Astrocyte of the spinal cord (primary cell): ENCODE data around the gene ZNF138.
"Not testable (repeated sequence)": the region's sequence is repeated elsewhere in the genome, so short reads cannot be mapped to it uniquely, and the experiment has no call there.

ENCODE experiments used
- DNase-seq: peaks from one replicate; pipeline ENCODE4 v3.0.0; 2011; ENCODE audit warnings: low read depth, low spot score
- H3K4me3 ChIP-seq: 2 replicates; pipeline ENCODE4 v1.5.1; 2011; ENCODE audit warnings: low read depth, mild to moderate bottlenecking, low read length, moderate library complexity
- CTCF ChIP-seq: IDR thresholded peaks from 2 replicates; pipeline ENCODE4 v1.5.1; 2012; ENCODE audit warnings: low read depth, mild to moderate bottlenecking, low read length, inconsistent platforms
- in situ Hi-C: cut with HindIII; loops from 2 replicates; pipeline ENCODE4 v1.10.0; 2017; ENCODE audit warnings: low sequenced_read_pairs

ZNF138 gene

GRCh38 chr7:64834989-64835388 is 40.8 kb downstream of the ZNF138 start:
- DNase-seq, result no peak
- no peak overlapping the region for H3K4me3 ChIP-seq
- in situ Hi-C loops, result no loop called here
- no peak for TF ChIP-seq CTCF

GRCh38 chr7:64835856-64836255 is 41.6 kb downstream of the ZNF138 start:
- DNase-seq, H3K4me3 ChIP-seq, in situ Hi-C loops: not testable (repeated sequence)

DNA sequence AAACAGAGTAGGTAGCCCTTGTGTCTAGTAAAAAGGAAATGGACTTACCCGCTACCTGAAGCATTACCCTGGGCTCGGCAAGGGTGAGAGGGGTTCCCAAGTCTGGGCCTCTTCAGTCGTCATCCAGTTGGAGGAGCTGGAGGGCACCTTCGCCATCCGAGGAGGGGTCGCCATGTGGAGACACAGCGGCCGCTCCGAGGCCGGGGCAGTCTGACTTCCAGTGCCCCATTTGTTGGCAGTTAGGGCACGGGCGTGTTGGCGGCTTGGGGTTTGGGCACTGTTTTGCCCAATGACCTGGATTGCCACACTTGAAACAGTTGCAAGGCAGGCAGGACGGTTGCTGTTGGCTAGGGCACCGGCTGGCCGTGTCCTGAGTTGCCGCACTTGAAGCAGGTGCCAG is 43.8 kb downstream of the ZNF138 start:
- in situ Hi-C loops, DNase-seq, H3K4me3 ChIP-seq: not testable (repeated sequence)

DNA sequence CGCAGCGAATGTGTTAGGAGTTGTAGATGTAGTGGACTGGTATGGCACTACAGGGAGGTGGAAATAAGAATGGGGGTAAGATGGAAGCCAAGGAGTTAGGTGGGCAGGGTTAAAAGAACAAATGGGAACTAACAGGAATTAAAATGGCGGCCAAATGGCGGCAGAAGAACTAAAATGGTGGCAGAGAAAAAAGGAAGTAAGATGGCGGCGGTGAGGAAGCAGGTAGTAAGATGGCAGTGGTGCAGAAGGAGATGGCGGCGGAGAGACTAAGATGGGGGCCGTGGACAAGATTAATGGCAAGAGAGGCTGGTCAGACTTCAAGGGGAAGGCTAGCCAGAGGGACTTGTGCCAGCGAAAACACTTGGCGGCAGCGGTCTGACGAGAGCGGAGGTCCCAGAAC is 44.5 kb downstream of the ZNF138 start:
- H3K4me3 ChIP-seq, result no peak overlapping the region
- in situ Hi-C loops, result no loop called here
- TF ChIP-seq CTCF, result no peak
- no peak for DNase-seq

DNA sequence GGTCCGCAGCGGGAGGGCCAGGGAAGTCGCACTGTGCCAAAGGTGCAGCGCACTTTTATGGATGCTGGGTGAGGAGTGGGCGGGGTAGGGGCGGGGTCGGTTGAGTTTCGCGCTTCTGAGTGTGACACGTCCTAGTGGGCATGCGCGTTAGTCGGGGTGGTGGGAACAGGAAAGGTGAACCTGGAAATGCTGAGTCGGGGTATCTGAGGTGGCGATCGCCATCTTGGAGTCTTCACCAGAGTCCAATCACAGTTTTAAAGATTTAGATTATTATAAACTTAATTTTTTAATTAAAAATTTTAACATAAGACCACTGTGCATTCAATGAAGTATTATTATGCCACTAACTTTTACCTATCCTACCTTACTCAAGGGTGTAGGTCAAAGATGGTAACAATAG is 45.7 kb downstream of the ZNF138 start:
- no peak for TF ChIP-seq CTCF
- no peak overlapping the region for H3K4me3 ChIP-seq
- in situ Hi-C loops, result no loop called here
- DNase-seq, result no peak

DNA sequence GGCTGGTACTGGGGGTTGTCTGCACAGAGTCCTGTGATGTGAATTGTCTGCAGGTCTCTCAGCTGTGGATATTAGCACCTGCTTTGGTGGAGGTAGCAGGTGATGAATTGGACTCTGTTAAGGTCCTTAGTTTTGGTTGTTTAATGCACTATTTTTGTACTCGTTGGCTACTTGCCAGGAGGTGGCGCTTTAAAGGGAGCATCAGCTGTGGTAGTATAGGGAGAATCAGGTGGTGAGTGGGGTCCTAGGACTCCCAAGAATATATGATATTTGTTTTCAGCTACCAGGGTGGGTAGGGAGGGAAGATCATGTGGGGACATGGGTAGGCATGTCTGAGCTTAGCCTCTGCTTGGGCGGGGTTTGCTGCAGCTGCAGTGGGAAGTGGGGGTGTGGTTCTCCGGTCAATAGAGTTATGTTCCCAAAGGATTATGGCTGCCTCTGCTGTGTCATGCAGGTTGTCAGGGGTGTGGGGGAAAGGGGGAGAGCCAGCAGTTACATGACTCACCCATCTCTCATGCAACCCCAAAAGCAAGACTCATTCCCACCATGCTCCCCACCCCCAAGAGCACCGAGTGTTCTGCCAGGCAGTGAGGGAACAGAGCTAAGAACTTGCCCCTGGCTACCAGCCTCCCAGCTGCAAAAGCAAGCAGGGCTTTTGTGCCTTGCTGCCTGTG is 55.2 kb downstream of the ZNF138 start:
- no peak for TF ChIP-seq CTCF
- H3K4me3 ChIP-seq, result no peak overlapping the region
- in situ Hi-C loops, result no loop called here
- DNase-seq, result no peak

DNA sequence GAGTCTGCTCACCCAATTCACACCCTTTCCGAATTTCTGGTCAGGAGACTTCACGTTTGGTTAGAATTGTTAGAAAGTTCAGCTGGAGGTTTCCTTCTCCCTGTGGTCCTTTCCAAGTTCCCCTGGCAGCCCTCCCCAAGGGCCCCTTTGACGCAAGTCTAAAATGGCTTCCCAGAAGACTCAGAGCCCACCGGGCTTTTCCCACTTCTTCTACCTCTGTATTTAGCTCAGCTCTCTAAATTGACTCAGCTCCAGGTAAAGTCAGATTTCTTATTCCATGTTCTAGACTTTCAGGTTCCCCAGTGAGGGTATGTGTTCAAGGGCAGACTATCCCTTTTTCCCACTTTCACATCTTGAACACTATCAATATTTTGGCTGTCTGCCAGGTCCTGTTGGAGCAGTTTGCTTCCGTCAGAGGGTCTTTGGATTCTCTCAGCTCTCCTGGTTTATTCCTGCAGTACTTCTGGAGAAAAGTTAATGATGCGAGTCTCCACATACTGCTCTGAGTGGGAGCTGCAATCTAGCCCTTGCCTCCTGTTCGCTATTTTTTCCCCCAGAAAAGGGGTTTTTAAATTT is 55.8 kb downstream of the ZNF138 start:
- in situ Hi-C loops, result no loop called here
- no peak for DNase-seq
- no peak for TF ChIP-seq CTCF
- H3K4me3 ChIP-seq, result no peak overlapping the region

DNA sequence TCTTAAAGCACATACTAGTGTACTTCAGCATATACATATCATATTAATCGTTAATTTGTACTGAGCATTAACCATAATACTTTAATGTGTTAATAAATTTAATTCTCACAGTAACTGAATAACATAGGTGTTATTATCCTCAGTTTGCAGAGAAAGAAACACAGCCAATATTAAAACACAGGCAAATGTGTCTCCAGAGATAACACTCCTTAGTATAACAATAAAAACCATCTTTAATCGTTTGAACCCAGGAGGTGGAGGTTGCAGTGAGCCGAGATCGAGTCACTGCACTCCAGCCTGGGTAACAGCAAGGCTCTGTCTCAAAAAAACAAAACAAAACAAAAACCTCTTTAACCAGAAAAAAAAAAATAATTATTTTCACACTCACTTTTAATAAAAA is 59.5 kb downstream of the ZNF138 start:
- no peak for DNase-seq
- TF ChIP-seq CTCF, result no peak
- in situ Hi-C loops, result no loop called here
- no peak overlapping the region for H3K4me3 ChIP-seq
